Measurements from ENCODE around the gene ESYT2. TPM values are rescaled to one million over a fixed set of nuclear protein-coding genes. Genes with fewer than 3 reads are reported as not detected.

ESYT2 gene
- total RNA-seq, 1 donor from 2014 or later: 102 TPM

- Histone ChIP-seq H3K4me1 (peaks cover 33 to 79% of the 10 kb centered on the region in 2 donors), H3K27ac (peak overlapping the region; percentile 89 to 95), H3K27me3 (no peaks in the 10 kb centered on the region), H3K9me3 (no peaks in the 10 kb centered on the region), H3K4me3 (peak overlapping the region in 1 of 2 donors; percentile 0), H3K36me3 (no peaks in the 10 kb centered on the region)
- intact Hi-C loops (cut with DNase I): loop anchor here (1.0 to 10.0 kb wide), 4 partner anchors 10 to 275 kb away; partner anchors contain the start of gene ESYT2
- no peak for DNase-seq (ENCODE audit: low spot score in 2 of 2)
- TF ChIP-seq CTCF (IDR thresholded peaks at IDR 0.05): no peak
Observed at GRCh38 chr7:158819571-158820203, 9.6 kb downstream of the ESYT2 start.

- intact Hi-C loops (cut with DNase I): loop anchor here (1.0 to 10.0 kb wide), 3 partner anchors 11 to 196 kb away; partner anchors contain the start of gene ESYT2
- Histone ChIP-seq H3K9me3 (no peaks in the 10 kb centered on the region), H3K27ac (peak overlapping the region; percentile 89 to 95), H3K36me3 (no peaks in the 10 kb centered on the region), H3K27me3 (no peaks in the 10 kb centered on the region), H3K4me1 (peaks cover 33 to 75% of the 10 kb centered on the region in 2 donors), H3K4me3 (peak overlapping the region; percentile 41 to 57)
- no peak for TF ChIP-seq CTCF (IDR thresholded peaks at IDR 0.05)
- peak; percentile 86 to 97 for DNase-seq (ENCODE audit: low spot score in 2 of 2)
Observed at GRCh38 chr7:158818325-158819213, 10.7 kb downstream of the ESYT2 start.

- Histone ChIP-seq H3K27ac (peak overlapping the region; percentile 89 to 95), H3K27me3 (no peaks in the 10 kb centered on the region), H3K36me3 (no peaks in the 10 kb centered on the region), H3K4me3 (peak overlapping the region in 1 of 2 donors; percentile 7), H3K9me3 (no peaks in the 10 kb centered on the region), H3K4me1 (peaks cover 37 to 83% of the 10 kb centered on the region in 2 donors)
- DNase-seq (ENCODE audit: low spot score in 2 of 2): no peak
- TF ChIP-seq CTCF (IDR thresholded peaks at IDR 0.05): no peak
- intact Hi-C loops (cut with DNase I): loop anchor here (10.0 kb wide), 1 partner anchor 198 kb away; no protein-coding TSS in a partner anchor
Observed at GRCh38 chr7:158816995-158817394, 12.3 kb downstream of the ESYT2 start.

- H3K36me3 ChIP-seq: no peaks in the 10 kb centered on the region
- H3K27me3 ChIP-seq: no peaks in the 10 kb centered on the region
- H3K27ac ChIP-seq: peak overlapping the region; percentile 89 to 95
- H3K4me3 ChIP-seq: peak overlapping the region; percentile 15 to 43
- peaks cover 35 to 83% of the 10 kb centered on the region in 2 donors for H3K4me1 ChIP-seq
- DNase-seq (ENCODE audit: low spot score in 2 of 2): no peak
- no peak for TF ChIP-seq CTCF (IDR thresholded peaks at IDR 0.05)
- H3K9me3 ChIP-seq: no peaks in the 10 kb centered on the region
- intact Hi-C loops (cut with DNase I): loop anchor here (10.0 kb wide), 1 partner anchor 199 kb away; no protein-coding TSS in a partner anchor
Observed at GRCh38 chr7:158816271-158816670, 13.0 kb downstream of the ESYT2 start.

GRCh38 chr7:158815800-158816128 is 13.5 kb downstream of the ESYT2 start:
- no peak for TF ChIP-seq CTCF (IDR thresholded peaks at IDR 0.05)
- peak overlapping the region; percentile 89 to 95 for H3K27ac ChIP-seq
- peaks cover 35 to 85% of the 10 kb centered on the region in 2 donors for H3K4me1 ChIP-seq
- no peaks in the 10 kb centered on the region for H3K27me3 ChIP-seq
- H3K4me3 ChIP-seq: peak overlapping the region in 1 of 2 donors; percentile 43
- DNase-seq (ENCODE audit: low spot score in 2 of 2): no peak
- intact Hi-C loops (cut with DNase I): loop anchor here (10.0 kb wide), 1 partner anchor 199 kb away; no protein-coding TSS in a partner anchor
- no peaks in the 10 kb centered on the region for H3K36me3 ChIP-seq
- H3K9me3 ChIP-seq: no peaks in the 10 kb centered on the region

All from ascending aorta (tissue), 2 donors.